A549 (cell line): ENCODE data around the gene ACTR1A. TPM values are rescaled to one million over a fixed set of nuclear protein-coding genes. Genes with fewer than 3 reads are reported as not detected.

ENCODE experiments used
- ATAC-seq, 2 experiments: fragments of 200-7000 bp in 1 of 2; fragments of >200 bp in 1 of 2; cut with Nextera tagmentation in 1 of 2; cut with Tn5 transposase in 1 of 2; 3 replicates each; pipeline versions ENCODE4 v1.8.0 to v1.9.1; 2018 to 2020; ENCODE audit warnings: mild to moderate bottlenecking in 1 of 2, moderate library complexity in 1 of 2
- CTCF ChIA-PET: fragments of 300-600 bp; sonication (Branson Sonifier 250); formaldehyde crosslinking; extraction: SDS; loops from one replicate; lab custom pipeline; 2021; ENCODE audit warnings: antibody characterized with exemption, inconsistent platforms; lab: Yijun Ruan, JAX
- POLR2A ChIA-PET: fragments of 350-600 bp; formaldehyde crosslinking; extraction: SDS; loops from one replicate; lab custom pipeline; 2021; ENCODE audit warnings: antibody characterized with exemption, inconsistent platforms; lab: Yijun Ruan, JAX
- DNase-seq, 2 experiments: peaks; one replicate each; pipeline versions ENCODE4 v3.0.0 to v3.0.0-alpha.2; 2011 to 2016; ENCODE audit warnings: low read depth in 1 of 2, low spot score in 1 of 2
- FAIRE-seq: peaks from 2 replicates; lab custom pipeline; 2011; peaks lifted over from hg19 to GRCh38; lab: Jason Lieb, UNC
- H3K27ac ChIP-seq, 2 experiments: fragments of >200 bp; sonication (Bioruptor Twin); formaldehyde crosslinking; 3 replicates each; pipeline ENCODE4 v1.5.1; 2016 to 2017
- H3K4me1 ChIP-seq: fragments of >200 bp; sonication (Bioruptor Twin); formaldehyde crosslinking; 3 replicates; pipeline ENCODE4 v1.6.1; 2016
- H3K4me2 ChIP-seq: fragments of >200 bp; sonication (Bioruptor Twin); formaldehyde crosslinking; 3 replicates; pipeline ENCODE4 v1.6.1; 2016
- H3K4me3 ChIP-seq: fragments of >200 bp; sonication (Bioruptor Twin); formaldehyde crosslinking; 3 replicates; pipeline ENCODE4 v1.5.1; 2016
- H3K9me3 ChIP-seq: fragments of >200 bp; sonication (Bioruptor Twin); formaldehyde crosslinking; 3 replicates; pipeline ENCODE4 v1.6.1; 2016
- CHD2 ChIP-seq: fragments of 150-350 bp; IDR thresholded peaks from 2 replicates; pipeline ENCODE4 v1.6.1; 2014; ENCODE audit warnings: low read length; ENCODE audit not compliant: partially characterized antibody
- EHMT2 ChIP-seq: fragments of 200-600 bp; sonication (generic); IDR thresholded peaks from 2 replicates; pipeline ENCODE4 v1.6.1; 2016; ENCODE audit warnings: antibody characterized with exemption, low read depth, mild to moderate bottlenecking, moderate library complexity
- FOXS1 ChIP-seq: fragments of 250-450 bp; sonication (Bioruptor Pico); IDR thresholded peaks from 2 replicates; pipeline ENCODE4 v1.5.0; 2020; ENCODE audit warnings: mild to moderate bottlenecking, moderate library complexity
- HEYL ChIP-seq: fragments of 250-450 bp; sonication (Bioruptor Pico); IDR thresholded peaks from 2 replicates; pipeline ENCODE4 v1.8.0; 2021; ENCODE audit warnings: mild to moderate bottlenecking, moderate library complexity
- HOXA7 ChIP-seq: fragments of 250-450 bp; sonication (Bioruptor Pico); IDR thresholded peaks from 2 replicates; pipeline ENCODE4 v1.5.0; 2020; ENCODE audit warnings: mild to moderate bottlenecking, moderate library complexity
- HOXB13 ChIP-seq: fragments of 250-450 bp; sonication (Bioruptor Pico); IDR thresholded peaks from 2 replicates; pipeline ENCODE4 v1.5.0; 2020; ENCODE audit warnings: low read depth, mild to moderate bottlenecking, moderate library complexity
- NR3C1 ChIP-seq: fragments of >200 bp; sonication (Bioruptor Twin); formaldehyde crosslinking; IDR thresholded peaks from 3 replicates; pipeline ENCODE4 v1.6.1; 2017
- PHF8 ChIP-seq: fragments of 200-600 bp; sonication (generic); IDR thresholded peaks from 2 replicates; pipeline ENCODE4 v1.6.1; 2016; ENCODE audit warnings: low read depth, mild to moderate bottlenecking, antibody characterized with exemption, moderate library complexity, borderline replicate concordance
- POLR2A ChIP-seq: IDR thresholded peaks from 2 replicates; pipeline ENCODE4 v1.6.1; 2012; ENCODE audit warnings: mild to moderate bottlenecking, low read length
- RARB ChIP-seq: fragments of 250-450 bp; sonication (Bioruptor Pico); IDR thresholded peaks from 2 replicates; pipeline ENCODE4 v1.8.0; 2021; ENCODE audit warnings: mild to moderate bottlenecking, moderate library complexity
- RCOR1 ChIP-seq: fragments of 150-350 bp; IDR thresholded peaks from 2 replicates; pipeline ENCODE4 v1.6.1; 2014; ENCODE audit warnings: antibody characterized with exemption, low read length, low read depth
- RFX5 ChIP-seq: fragments of 450-650 bp; IDR thresholded peaks from 2 replicates; pipeline ENCODE4 v1.7.1; 2014; ENCODE audit warnings: antibody characterized with exemption, mild to moderate bottlenecking, moderate library complexity
- WGBS: methylation state at CpG from one replicate; pipeline ENCODE4 v1.1.6; 2017; ENCODE audit errors: missing lambda C conversion rate; 5-methylcytosine and 5-hydroxymethylcytosine counted together
- polyA plus RNA-seq, 4 experiments: library from polyadenylated mRNA; depleted of rRNA in 3 of 4; stranded (reverse); fragments of >200 nt; fragmentation: RNase III in 1 of 4; extraction: RNeasy Plus Mini Kit Qiagen cat#74134 plus additional on column Dnase treatment in 1 of 4; gene quantifications; 2 replicates in 3 of 4; 3 replicates in 1 of 4; pipeline ENCODE4 v1.2.3, GENCODE V29; 2011 to 2017
- small RNA-seq, 6 experiments: library from RNA; depleted of rRNA; stranded (forward); fragments of <200 nt; gene quantifications; one replicate each; pipeline ENCODE3, GENCODE V24; 2012
- TF ChIP-seq, protein P1 (sequence below): IDR thresholded peaks from 2 replicates; pipeline ENCODE4 v1.6.1; 2012
- TF ChIP-seq, protein P2 (sequence below): IDR thresholded peaks from 2 replicates; pipeline ENCODE4 v1.6.1; 2012; ENCODE audit warnings: low read depth, borderline replicate concordance
- TF ChIP-seq, protein P3 (sequence below): fragments of 250-450 bp; sonication (Bioruptor Pico); IDR thresholded peaks from 2 replicates; pipeline ENCODE4 v1.5.0; 2020; ENCODE audit warnings: low read depth, mild to moderate bottlenecking, moderate library complexity
- TF ChIP-seq, protein P4 (sequence below): fragments of 150-350 bp; IDR thresholded peaks from 2 replicates; pipeline ENCODE4 v1.6.1; 2014; ENCODE audit warnings: low read depth, mild to moderate bottlenecking, low read length

Gene ACTR1A
- polyA plus RNA-seq, 2 of the 4 experiments (the other 2 are of a cell fraction), result 85.8 to 114 TPM

DNA sequence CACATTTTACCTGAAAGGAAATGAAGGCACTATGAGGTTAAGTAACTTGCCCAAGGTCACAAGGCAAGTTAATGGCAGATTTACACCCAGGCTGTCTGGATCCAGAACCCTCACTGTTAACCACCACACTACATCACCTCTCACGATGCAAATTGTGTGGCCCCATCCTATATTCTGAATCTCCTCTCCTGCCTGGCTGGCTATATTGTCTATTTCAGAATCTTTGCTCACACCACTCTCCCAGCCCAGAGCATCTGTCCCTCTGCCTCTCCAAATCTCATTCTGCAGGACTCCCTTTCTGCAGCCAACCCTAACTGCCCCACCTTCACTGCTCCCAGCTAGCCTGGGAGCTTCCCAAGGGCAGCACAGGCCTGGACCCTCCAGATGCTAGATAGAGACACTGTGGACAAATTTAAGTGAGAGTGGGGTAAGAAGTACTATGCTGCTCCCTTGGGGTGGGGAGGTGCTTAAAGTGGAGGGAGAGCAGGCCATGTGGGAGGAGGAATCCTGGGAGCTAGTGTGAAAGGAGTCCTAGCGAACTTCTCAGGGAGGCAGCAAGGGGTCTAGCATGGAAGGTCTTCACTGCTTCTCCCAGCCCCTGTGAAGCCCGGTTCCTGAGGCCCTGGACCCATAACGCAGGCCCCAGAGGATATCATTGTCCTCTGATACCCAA is 70.9 kb downstream of the ACTR1A start:
- FAIRE-seq, result no peak
- Histone ChIP-seq H3K27ac (peak overlapping the region; percentile 92 to 95), H3K4me2 (peak overlapping the region; percentile 91), H3K9me3 (no peaks in the 10 kb centered on the region), H3K4me3 (peak overlapping the region; percentile 87), H3K4me1 (peaks cover 14% of the 10 kb centered on the region)
- peak; percentile 44 to 56 for ATAC-seq
- ChIA-PET POLR2A (interaction anchor here (0.5 to 1.7 kb wide), 7 partner anchors 8 to 36 kb away, joined by 3 to 15 read pairs (median 3); partner anchors contain the start of genes FBXL15 and NFKB2), CTCF (interaction anchor here (0.7 to 17.4 kb wide), 8 partner anchors 8 to 262 kb away, joined by 3 to 337 read pairs (median 8); partner anchors contain the start of genes C10orf95, FBXL15 and NFKB2)
- WGBS, result 21% methylated on average over 4 of the region's 4 CpGs
- no peak for TF ChIP-seq HEYL (CRISPR knock-in tag)
- TF ChIP-seq, protein P1, sequence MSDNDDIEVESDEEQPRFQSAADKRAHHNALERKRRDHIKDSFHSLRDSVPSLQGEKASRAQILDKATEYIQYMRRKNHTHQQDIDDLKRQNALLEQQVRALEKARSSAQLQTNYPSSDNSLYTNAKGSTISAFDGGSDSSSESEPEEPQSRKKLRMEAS, result 0 out of 2 replicates have a peak, but pooled peaks have one; percentile 36
- TF ChIP-seq, protein P2, sequence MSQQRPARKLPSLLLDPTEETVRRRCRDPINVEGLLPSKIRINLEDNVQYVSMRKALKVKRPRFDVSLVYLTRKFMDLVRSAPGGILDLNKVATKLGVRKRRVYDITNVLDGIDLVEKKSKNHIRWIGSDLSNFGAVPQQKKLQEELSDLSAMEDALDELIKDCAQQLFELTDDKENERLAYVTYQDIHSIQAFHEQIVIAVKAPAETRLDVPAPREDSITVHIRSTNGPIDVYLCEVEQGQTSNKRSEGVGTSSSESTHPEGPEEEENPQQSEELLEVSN, result 0 out of 2 replicates have a peak, but pooled peaks have one; percentile 18
- peak in 1 of 2 experiments; percentile 45 for DNase-seq

DNA sequence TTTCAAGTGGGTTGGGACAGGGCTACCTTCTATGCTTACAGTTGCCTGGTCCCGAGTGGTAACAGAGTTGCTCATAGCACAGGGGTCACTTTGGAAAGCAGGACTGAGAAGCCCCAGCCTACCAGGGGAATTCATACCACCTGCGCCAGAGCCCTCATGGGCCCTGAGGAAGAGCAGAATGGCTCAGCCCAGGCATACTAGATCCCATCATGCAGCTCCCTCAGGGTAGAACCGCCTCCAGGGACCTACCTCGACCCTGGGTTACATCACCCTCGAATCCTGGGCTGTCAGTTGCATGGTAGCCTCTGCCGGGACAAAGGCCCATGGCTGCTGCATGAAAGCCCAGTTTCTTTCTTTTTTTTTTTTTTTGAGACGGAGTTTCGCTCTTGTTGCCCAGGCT is 73.0 kb downstream of the ACTR1A start:
- FAIRE-seq (no peak), ATAC-seq (no peak)

More for the DNA sequence above, 73.0 kb downstream of the ACTR1A start:
- Histone ChIP-seq H3K4me3 (no peak overlapping the region), H3K4me2 (no peak overlapping the region), H3K9me3 (no peaks in the 10 kb centered on the region), H3K27ac (no peak overlapping the region), H3K4me1 (peaks cover 9% of the 10 kb centered on the region)
- ChIA-PET POLR2A (no interaction called here), CTCF (interaction anchor here (17.4 kb wide), 1 partner anchor 29 kb away, joined by 337 read pairs; the partner anchor contains the start of gene NFKB2)
- no peak for DNase-seq
- TF ChIP-seq HOXB13, result no peak
- TF ChIP-seq NR3C1, result no peak
- no peak for TF ChIP-seq PHF8
- TF ChIP-seq, protein P3, sequence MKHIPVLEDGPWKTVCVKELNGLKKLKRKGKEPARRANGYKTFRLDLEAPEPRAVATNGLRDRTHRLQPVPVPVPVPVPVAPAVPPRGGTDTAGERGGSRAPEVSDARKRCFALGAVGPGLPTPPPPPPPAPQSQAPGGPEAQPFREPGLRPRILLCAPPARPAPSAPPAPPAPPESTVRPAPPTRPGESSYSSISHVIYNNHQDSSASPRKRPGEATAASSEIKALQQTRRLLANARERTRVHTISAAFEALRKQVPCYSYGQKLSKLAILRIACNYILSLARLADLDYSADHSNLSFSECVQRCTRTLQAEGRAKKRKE, result no peak
- TF ChIP-seq EHMT2, result no peak
- no peak for TF ChIP-seq FOXS1
- TF ChIP-seq HOXA7, result no peak
- no peak for TF ChIP-seq CHD2
- no peak for TF ChIP-seq POLR2A
- no peak for TF ChIP-seq RFX5
- no peak for TF ChIP-seq RCOR1
- no peak for TF ChIP-seq RARB
- TF ChIP-seq, protein P4, sequence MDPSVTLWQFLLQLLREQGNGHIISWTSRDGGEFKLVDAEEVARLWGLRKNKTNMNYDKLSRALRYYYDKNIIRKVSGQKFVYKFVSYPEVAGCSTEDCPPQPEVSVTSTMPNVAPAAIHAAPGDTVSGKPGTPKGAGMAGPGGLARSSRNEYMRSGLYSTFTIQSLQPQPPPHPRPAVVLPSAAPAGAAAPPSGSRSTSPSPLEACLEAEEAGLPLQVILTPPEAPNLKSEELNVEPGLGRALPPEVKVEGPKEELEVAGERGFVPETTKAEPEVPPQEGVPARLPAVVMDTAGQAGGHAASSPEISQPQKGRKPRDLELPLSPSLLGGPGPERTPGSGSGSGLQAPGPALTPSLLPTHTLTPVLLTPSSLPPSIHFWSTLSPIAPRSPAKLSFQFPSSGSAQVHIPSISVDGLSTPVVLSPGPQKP, result no peak
- 81% methylated on average over 8 of the region's 8 CpGs for WGBS

Small RNA genes within 50 kb of the gene (small RNA-seq; reads per million reads assigned to genes)
- 1.4 to 113 (median 78.9) reads per million in 6 experiments for gene MIR146B

Other genes with a start within 250 kb of the ACTR1A start
- 20.5 and 27.6 TPM in 2 replicates for gene NFKB2, start 107.0 kb downstream of the ACTR1A start, polyA plus RNA-seq (2011; rRNA removed)
- gene NFKB2, start 107.0 kb downstream of the ACTR1A start, polyA plus RNA-seq (2017; fragmentation: RNase III; extraction: RNeasy Plus Mini Kit Qiagen cat#74134 plus additional on column Dnase treatment), result 35.7 to 63.6 TPM (median 36.6 TPM) in 3 replicates
- 0.14 and 0.19 TPM in 2 replicates for gene PSD, start 83.9 kb downstream of the ACTR1A start, polyA plus RNA-seq (2011; rRNA removed)
- 0.42 to 0.75 TPM (median 0.70 TPM) in 3 replicates for gene PSD, start 83.9 kb downstream of the ACTR1A start, polyA plus RNA-seq (2017; fragmentation: RNase III; extraction: RNeasy Plus Mini Kit Qiagen cat#74134 plus additional on column Dnase treatment)
- 3.7 and 4.8 TPM in 2 replicates for gene FBXL15, start 81.9 kb downstream of the ACTR1A start, polyA plus RNA-seq (2011; rRNA removed)
- 8.7 to 10.4 TPM (median 9.4 TPM) in 3 replicates for gene FBXL15, start 81.9 kb downstream of the ACTR1A start, polyA plus RNA-seq (2017; fragmentation: RNase III; extraction: RNeasy Plus Mini Kit Qiagen cat#74134 plus additional on column Dnase treatment)
- 42.5 and 43.7 TPM in 2 replicates for gene CUEDC2, start 70.1 kb downstream of the ACTR1A start, polyA plus RNA-seq (2011; rRNA removed)
- 52.1 to 69.3 TPM (median 67.4 TPM) in 3 replicates for gene CUEDC2, start 70.1 kb downstream of the ACTR1A start, polyA plus RNA-seq (2017; fragmentation: RNase III; extraction: RNeasy Plus Mini Kit Qiagen cat#74134 plus additional on column Dnase treatment)
- gene C10orf95, start 51.2 kb downstream of the ACTR1A start, polyA plus RNA-seq (2011; rRNA removed), result 0.09 and 0.12 TPM in 2 replicates
- gene C10orf95, start 51.2 kb downstream of the ACTR1A start, polyA plus RNA-seq (2017; fragmentation: RNase III; extraction: RNeasy Plus Mini Kit Qiagen cat#74134 plus additional on column Dnase treatment), result 0.07 to 0.13 TPM (median 0.07 TPM) in 3 replicates
- 3.7 and 4.5 TPM in 2 replicates for gene SUFU, start 1.3 kb upstream of the ACTR1A start, polyA plus RNA-seq (2011; rRNA removed)
- 4.6 to 5.5 TPM (median 5.4 TPM) in 3 replicates for gene SUFU, start 1.3 kb upstream of the ACTR1A start, polyA plus RNA-seq (2017; fragmentation: RNase III; extraction: RNeasy Plus Mini Kit Qiagen cat#74134 plus additional on column Dnase treatment)
- 26.6 and 32.5 TPM in 2 replicates for gene TRIM8, start 141.8 kb upstream of the ACTR1A start, polyA plus RNA-seq (2011; rRNA removed)
- gene TRIM8, start 141.8 kb upstream of the ACTR1A start, polyA plus RNA-seq (2017; fragmentation: RNase III; extraction: RNeasy Plus Mini Kit Qiagen cat#74134 plus additional on column Dnase treatment), result 21.1 to 22.8 TPM (median 21.2 TPM) in 3 replicates
- gene ARL3, start 211.7 kb upstream of the ACTR1A start, polyA plus RNA-seq (2011; rRNA removed), result 18.2 and 20.2 TPM in 2 replicates
- 20.7 to 22.7 TPM (median 21.3 TPM) in 3 replicates for gene ARL3, start 211.7 kb upstream of the ACTR1A start, polyA plus RNA-seq (2017; fragmentation: RNase III; extraction: RNeasy Plus Mini Kit Qiagen cat#74134 plus additional on column Dnase treatment)
- 4.7 and 5.6 TPM in 2 replicates for gene SFXN2, start 211.9 kb upstream of the ACTR1A start, polyA plus RNA-seq (2011; rRNA removed)
- gene SFXN2, start 211.9 kb upstream of the ACTR1A start, polyA plus RNA-seq (2017; fragmentation: RNase III; extraction: RNeasy Plus Mini Kit Qiagen cat#74134 plus additional on column Dnase treatment), result 7.4 to 8.5 TPM (median 7.9 TPM) in 3 replicates
- 23.5 and 25.1 TPM in 2 replicates for gene WBP1L, start 241.2 kb upstream of the ACTR1A start, polyA plus RNA-seq (2011; rRNA removed)
- 17.4 to 20.7 TPM (median 19.8 TPM) in 3 replicates for gene WBP1L, start 241.2 kb upstream of the ACTR1A start, polyA plus RNA-seq (2017; fragmentation: RNase III; extraction: RNeasy Plus Mini Kit Qiagen cat#74134 plus additional on column Dnase treatment)